PC-3 (cell line): Measurements from ENCODE around the gene LDLR. TPM values are rescaled to one million over a fixed set of nuclear protein-coding genes. Genes with fewer than 3 reads are reported as not detected.

Source experiments
- ATAC-seq: fragments of 200-7000 bp; cut with Tn5 transposase; 2 replicates; pipeline ENCODE4 v1.9.1; 2020; ENCODE audit warnings: mild to moderate bottlenecking, moderate library complexity
- BruUV-seq: library from RNA; stranded (reverse); fragments of 400-500 nt; replicated peaks from 2 replicates; lab custom pipeline; 2021; lab: Mats Ljungman, UMichigan
- CTCF ChIA-PET: fragments of 300-600 bp; sonication (Branson Sonifier 250); formaldehyde crosslinking; loops from one replicate; lab custom pipeline; 2022; ENCODE audit warnings: antibody characterized with exemption; lab: Charles Lee
- POLR2A ChIA-PET: fragments of 300-600 bp; sonication (Branson Sonifier 250); formaldehyde crosslinking; loops from one replicate; lab custom pipeline; 2022; ENCODE audit warnings: antibody characterized with exemption; ENCODE audit not compliant: unreplicated experiment; lab: Charles Lee
- DNase-seq: peaks from one replicate; pipeline ENCODE4 v3.0.0-alpha.2; 2015
- H2AFZ ChIP-seq: fragments of 300-600 bp; sonication (generic); 2 replicates; pipeline ENCODE4 v1.6.0; 2016; ENCODE audit warnings: antibody characterized with exemption, low read length
- H3F3A ChIP-seq: fragments of 300-600 bp; sonication (generic); one replicate; pipeline ENCODE4 v1.6.0; 2017; ENCODE audit warnings: antibody characterized with exemption, low read length, control low read depth, mild to moderate bottlenecking; ENCODE audit not compliant: unreplicated experiment
- H3K27ac ChIP-seq: fragments of 300-600 bp; sonication (generic); 2 replicates; pipeline ENCODE4 v1.5.1; 2016; ENCODE audit warnings: mild to moderate bottlenecking, low read length
- H3K27me3 ChIP-seq: fragments of 300-600 bp; sonication (generic); 2 replicates; pipeline ENCODE4 v1.6.1; 2016; ENCODE audit warnings: low read length, mixed read lengths
- H3K36me3 ChIP-seq: fragments of 300-600 bp; sonication (generic); 2 replicates; pipeline ENCODE4 v1.6.1; 2016; ENCODE audit warnings: low read depth, mixed run types, low read length, mixed read lengths
- H3K4me1 ChIP-seq: fragments of 300-600 bp; sonication (generic); 2 replicates; pipeline ENCODE4 v1.5.1; 2016; ENCODE audit warnings: low read length; ENCODE audit not compliant: insufficient read depth
- H3K4me2 ChIP-seq: fragments of 300-600 bp; sonication (generic); 2 replicates; pipeline ENCODE4 v1.6.0; 2016; ENCODE audit warnings: low read length
- H3K4me3 ChIP-seq: fragments of 300-600 bp; sonication (generic); 2 replicates; pipeline ENCODE4 v1.5.1; 2016; ENCODE audit warnings: mild to moderate bottlenecking, low read length, mixed read lengths
- H3K79me2 ChIP-seq: fragments of 300-600 bp; sonication (generic); 2 replicates; pipeline ENCODE4 v1.6.1; 2017; ENCODE audit warnings: low read length, mixed read lengths
- H3K9ac ChIP-seq: fragments of 300-600 bp; sonication (generic); 2 replicates; pipeline ENCODE4 v1.6.0; 2016; ENCODE audit warnings: mild to moderate bottlenecking, low read length
- H3K9me2 ChIP-seq: fragments of 300-600 bp; sonication (generic); replicated peaks from 2 replicates; pipeline ENCODE4 v1.6.1; 2016; ENCODE audit warnings: mixed run types, low read length, mixed read lengths
- H3K9me3 ChIP-seq: fragments of 300-600 bp; sonication (generic); 2 replicates; pipeline ENCODE4 v1.6.1; 2016; ENCODE audit warnings: low read length, mixed read lengths
- H4K20me1 ChIP-seq: fragments of 300-600 bp; sonication (generic); 2 replicates; pipeline ENCODE4 v1.6.1; 2016; ENCODE audit warnings: low read length, mixed read lengths
- EZH2 ChIP-seq: fragments of 300-600 bp; sonication (generic); IDR thresholded peaks from one replicate; pipeline ENCODE4 v1.6.1; 2017; ENCODE audit warnings: antibody characterized with exemption, mild to moderate bottlenecking, low read length; ENCODE audit not compliant: unreplicated experiment
- EZH2phosphoT487 ChIP-seq: fragments of 300-600 bp; sonication (generic); IDR thresholded peaks from 2 replicates; pipeline ENCODE4 v1.6.1; 2018; ENCODE audit warnings: mild to moderate bottlenecking, antibody characterized with exemption, low read length, borderline replicate concordance
- intact Hi-C: fragments of 100-400 bp; cut with micrococcal nuclease; formaldehyde crosslinking; loops from 2 replicates; pipeline ENCODE4 v1.9.0; 2023
- total RNA-seq: library from RNA; depleted of rRNA; stranded (reverse); fragments of >200 nt; gene quantifications from 2 replicates; pipeline ENCODE4 v1.2.3, GENCODE V29; 2014
- TF ChIP-seq, protein P1 (sequence below): fragments of 300-600 bp; sonication (generic); conservative IDR thresholded peaks from 2 replicates; pipeline ENCODE4 v1.5.1; 2017; ENCODE audit warnings: antibody characterized with exemption, low read depth, mild to moderate bottlenecking, low read length

The LDLR gene
- total RNA-seq, 1 experiment from 2014 or later = 302 TPM

DNA sequence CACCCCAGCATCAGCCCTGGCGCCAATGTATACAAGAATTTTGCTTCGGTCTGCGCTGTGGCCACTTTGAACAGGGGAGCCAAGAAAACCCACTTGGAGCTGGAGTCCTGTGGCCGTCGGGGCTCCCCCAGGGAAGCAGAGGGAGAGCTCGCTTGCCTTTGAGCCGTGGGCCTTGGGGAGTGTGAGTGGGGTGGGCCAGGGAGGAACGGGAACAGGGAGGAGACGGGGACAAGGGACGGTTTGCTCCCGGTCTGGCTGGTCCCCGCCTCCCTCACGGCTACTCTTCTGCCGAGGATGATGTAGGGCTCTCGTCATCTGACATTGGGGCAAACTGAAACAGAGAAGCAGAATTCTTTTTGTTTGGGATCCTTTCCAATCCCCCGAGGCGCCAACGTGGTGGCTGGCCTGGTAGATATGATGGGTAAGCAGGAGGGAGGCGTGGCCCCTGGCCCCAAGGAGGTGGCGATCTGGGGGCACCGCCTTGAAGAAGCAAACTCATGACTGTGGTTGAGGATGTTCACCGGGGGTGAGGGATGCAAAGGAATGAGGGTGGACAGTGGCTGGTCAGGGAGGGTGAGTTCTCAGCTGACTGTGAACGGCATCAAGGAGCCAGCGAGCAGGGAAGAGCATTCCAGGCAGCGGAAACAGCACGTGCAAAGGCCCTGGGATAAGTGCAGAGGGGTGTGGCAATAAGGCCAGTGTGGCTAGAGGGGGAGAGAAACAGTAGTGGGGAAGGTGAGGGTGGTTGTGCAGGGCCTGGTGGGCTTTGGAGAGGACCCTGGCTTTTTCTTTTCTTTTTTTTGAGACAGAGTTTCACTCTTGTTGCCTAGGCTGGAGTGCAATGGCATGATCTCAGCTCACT is 77.2 kb downstream of the LDLR start:
- peaks cover 22% of the 10 kb centered on the region for H3K36me3 ChIP-seq
- ChIA-PET CTCF (no interaction called here), POLR2A (no interaction called here)
- no peak overlapping the region for H2AFZ ChIP-seq
- ATAC-seq (no peak), DNase-seq (no peak)
- no peak overlapping the region for H3K27ac ChIP-seq
- H3K4me1 ChIP-seq = peaks cover 18% of the 10 kb centered on the region
- BruUV-seq = no TSS peak
- H3K27me3 ChIP-seq = no peaks in the 10 kb centered on the region
- TF ChIP-seq EZH2 = no peak
- TF ChIP-seq, protein P1, sequence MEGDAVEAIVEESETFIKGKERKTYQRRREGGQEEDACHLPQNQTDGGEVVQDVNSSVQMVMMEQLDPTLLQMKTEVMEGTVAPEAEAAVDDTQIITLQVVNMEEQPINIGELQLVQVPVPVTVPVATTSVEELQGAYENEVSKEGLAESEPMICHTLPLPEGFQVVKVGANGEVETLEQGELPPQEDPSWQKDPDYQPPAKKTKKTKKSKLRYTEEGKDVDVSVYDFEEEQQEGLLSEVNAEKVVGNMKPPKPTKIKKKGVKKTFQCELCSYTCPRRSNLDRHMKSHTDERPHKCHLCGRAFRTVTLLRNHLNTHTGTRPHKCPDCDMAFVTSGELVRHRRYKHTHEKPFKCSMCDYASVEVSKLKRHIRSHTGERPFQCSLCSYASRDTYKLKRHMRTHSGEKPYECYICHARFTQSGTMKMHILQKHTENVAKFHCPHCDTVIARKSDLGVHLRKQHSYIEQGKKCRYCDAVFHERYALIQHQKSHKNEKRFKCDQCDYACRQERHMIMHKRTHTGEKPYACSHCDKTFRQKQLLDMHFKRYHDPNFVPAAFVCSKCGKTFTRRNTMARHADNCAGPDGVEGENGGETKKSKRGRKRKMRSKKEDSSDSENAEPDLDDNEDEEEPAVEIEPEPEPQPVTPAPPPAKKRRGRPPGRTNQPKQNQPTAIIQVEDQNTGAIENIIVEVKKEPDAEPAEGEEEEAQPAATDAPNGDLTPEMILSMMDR = no peak
- no peaks in the 10 kb centered on the region for H3K79me2 ChIP-seq
- H3F3A ChIP-seq = peaks cover 7% of the 10 kb centered on the region
- intact Hi-C loops = no loop called here
- no peak overlapping the region for H3K9ac ChIP-seq
- H3K4me3 ChIP-seq = no peak overlapping the region
- no peaks in the 10 kb centered on the region for H3K9me3 ChIP-seq
- H3K9me2 ChIP-seq = no peaks in the 10 kb centered on the region
- no peaks in the 10 kb centered on the region for H4K20me1 ChIP-seq
- H3K4me2 ChIP-seq = no peak overlapping the region

DNA sequence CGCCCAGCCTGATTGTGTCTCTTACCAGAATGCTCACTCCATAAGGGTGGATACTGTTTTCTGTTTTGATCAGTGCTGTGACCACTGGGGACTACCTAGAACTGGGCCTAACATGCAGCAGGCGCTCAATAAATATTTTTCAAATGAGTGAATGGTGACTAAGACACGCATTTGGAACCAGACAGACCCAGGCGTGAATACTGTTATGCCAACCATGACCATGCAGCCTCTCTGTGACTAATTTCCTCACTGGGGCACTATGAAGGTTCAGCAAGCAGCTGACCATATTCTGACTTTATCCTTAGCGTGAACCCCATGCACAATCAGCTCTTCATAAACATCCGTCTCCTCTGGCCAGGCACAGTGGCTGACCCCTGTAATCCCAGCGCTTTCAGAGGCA is 79.3 kb downstream of the LDLR start:
- no peak for TF ChIP-seq EZH2phosphoT487
- TF ChIP-seq, protein P1 = no peak
- no peak for TF ChIP-seq EZH2
- intact Hi-C loops = loop anchor here (1.0 to 2.0 kb wide), 3 partner anchors 26 to 30 kb away; partner anchors contain the start of gene KANK2

More for the DNA sequence above, 79.3 kb downstream of the LDLR start:
- H3K27me3 ChIP-seq = no peaks in the 10 kb centered on the region
- H3K36me3 ChIP-seq = peaks cover 29% of the 10 kb centered on the region
- peak overlapping the region; percentile 76 for H3K27ac ChIP-seq
- H3K79me2 ChIP-seq = no peaks in the 10 kb centered on the region
- ChIA-PET CTCF (interaction anchor here (0.6 kb wide), 2 partner anchors 20 to 75 kb away, joined by 3 to 10 read pairs; no protein-coding TSS in a partner anchor), POLR2A (interaction anchor here (0.7 kb wide), 1 partner anchor 213 kb away, joined by 28 read pairs; no protein-coding TSS in a partner anchor)
- peaks cover 7% of the 10 kb centered on the region for H3F3A ChIP-seq
- peak; percentile 99 for DNase-seq
- 0 out of 2 replicates have a peak overlapping the region, but pooled peaks have one; percentile 20 for H3K9ac ChIP-seq
- H3K4me3 ChIP-seq = no peak overlapping the region
- H3K4me2 ChIP-seq = peak overlapping the region; percentile 59
- no peak overlapping the region for H2AFZ ChIP-seq
- BruUV-seq = no TSS peak
- no peaks in the 10 kb centered on the region for H3K9me3 ChIP-seq
- H3K9me2 ChIP-seq = no peaks in the 10 kb centered on the region
- H4K20me1 ChIP-seq = no peaks in the 10 kb centered on the region
- ATAC-seq = peak; percentile 97
- H3K4me1 ChIP-seq = peaks cover 18% of the 10 kb centered on the region
